HG03571 (cell line): Measurements from ENCODE around the gene FBXO27.
"Not testable (repeated sequence)": the region's sequence is repeated elsewhere in the genome, so short reads cannot be mapped to it uniquely, and the experiment has no call there.

Experiments used
- ATAC-seq: cut with Tn5 transposase; IDR thresholded peaks from one replicate; pipeline ENCODE4 v1.9.1; 2021; ENCODE audit not compliant: unreplicated experiment

Gene FBXO27

DNA sequence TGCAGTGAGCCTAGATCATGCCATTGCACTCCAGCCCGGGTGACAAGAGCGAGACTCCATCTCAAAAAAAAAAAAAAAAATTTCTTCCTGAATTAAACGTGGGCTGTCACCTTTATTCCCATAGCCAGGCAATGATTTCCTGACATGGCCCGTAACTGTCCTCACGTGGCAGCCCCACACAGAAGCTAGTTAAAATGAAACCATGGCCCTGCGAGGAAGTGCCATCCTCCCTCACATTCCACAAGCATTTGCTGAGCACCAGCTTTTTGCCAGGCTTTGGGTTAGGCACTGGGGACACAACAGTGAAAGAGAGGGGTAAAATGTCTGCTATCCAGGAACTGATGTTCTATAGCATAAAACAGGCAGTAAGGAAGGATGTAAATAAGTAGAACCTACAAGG, 13.2 kb upstream of the FBXO27 start:
- no peak for ATAC-seq

GRCh38 chr19:39038098-39038497, 5.7 kb upstream of the FBXO27 start:
- no peak for ATAC-seq

- no peak for ATAC-seq
Observed at GRCh38 chr19:39037194-39037593, 4.8 kb upstream of the FBXO27 start.

- ATAC-seq = no peak
Observed at GRCh38 chr19:39036581-39036980, 4.2 kb upstream of the FBXO27 start.

DNA sequence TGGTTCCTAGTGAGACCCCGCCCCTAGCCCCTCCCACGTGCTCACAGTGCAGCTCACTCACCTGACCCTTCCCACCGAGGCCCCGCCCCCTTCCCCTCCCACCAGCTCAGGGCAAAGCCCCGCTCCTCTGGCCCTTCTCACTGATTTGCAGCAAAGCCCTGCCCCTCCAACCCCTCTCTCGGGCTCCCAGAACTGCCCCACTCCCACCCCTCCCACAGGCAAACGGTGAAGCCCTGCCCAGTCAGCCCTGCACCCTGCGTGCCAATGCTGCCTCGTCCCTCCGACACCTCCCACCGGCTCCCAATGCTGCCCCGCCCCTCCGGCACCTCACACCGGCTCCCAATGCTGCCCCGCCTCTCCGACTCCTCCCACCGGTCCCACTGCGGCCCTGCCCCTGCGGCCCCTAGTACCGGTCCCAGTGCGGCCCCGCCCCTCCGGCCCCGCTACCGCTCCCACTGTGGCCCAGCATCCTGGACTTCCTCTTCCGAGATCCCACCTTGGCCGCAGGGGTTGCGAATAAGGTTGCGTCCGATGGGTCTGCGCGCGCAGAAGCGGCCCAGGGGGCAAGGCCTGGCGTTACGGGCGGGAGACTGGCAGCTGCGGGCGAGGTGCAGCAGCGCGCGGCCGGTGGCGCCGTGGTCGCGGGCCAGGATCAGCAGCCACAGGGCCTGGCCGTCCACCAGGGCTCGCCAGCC, 834 bp downstream of the FBXO27 start:
- no peak for ATAC-seq

DNA sequence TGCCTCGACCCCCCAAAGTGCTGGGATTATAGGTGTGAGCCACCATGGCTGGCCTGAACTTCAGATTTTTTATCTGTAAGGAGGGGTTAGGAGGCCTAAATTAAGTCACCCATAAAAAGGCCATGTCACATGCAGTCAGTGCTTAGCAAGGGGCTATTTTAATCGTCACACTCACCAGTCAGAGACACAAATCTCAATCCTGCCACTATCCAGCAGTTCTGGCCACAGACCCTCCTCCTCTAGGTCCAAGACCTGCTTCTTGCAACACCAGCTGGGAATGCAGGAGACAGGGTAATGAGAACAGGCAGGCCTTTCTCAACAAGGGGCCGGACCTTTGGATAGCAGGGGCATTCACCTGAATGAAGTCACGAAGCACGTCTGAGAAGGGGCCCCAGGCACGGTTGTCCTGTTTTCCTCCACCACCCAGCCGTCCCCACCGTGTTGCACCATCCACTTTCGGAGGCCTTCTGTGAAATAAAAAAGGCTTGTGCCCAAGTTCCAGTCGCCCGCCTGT, 1.4 kb downstream of the FBXO27 start:
- no peak for ATAC-seq

DNA sequence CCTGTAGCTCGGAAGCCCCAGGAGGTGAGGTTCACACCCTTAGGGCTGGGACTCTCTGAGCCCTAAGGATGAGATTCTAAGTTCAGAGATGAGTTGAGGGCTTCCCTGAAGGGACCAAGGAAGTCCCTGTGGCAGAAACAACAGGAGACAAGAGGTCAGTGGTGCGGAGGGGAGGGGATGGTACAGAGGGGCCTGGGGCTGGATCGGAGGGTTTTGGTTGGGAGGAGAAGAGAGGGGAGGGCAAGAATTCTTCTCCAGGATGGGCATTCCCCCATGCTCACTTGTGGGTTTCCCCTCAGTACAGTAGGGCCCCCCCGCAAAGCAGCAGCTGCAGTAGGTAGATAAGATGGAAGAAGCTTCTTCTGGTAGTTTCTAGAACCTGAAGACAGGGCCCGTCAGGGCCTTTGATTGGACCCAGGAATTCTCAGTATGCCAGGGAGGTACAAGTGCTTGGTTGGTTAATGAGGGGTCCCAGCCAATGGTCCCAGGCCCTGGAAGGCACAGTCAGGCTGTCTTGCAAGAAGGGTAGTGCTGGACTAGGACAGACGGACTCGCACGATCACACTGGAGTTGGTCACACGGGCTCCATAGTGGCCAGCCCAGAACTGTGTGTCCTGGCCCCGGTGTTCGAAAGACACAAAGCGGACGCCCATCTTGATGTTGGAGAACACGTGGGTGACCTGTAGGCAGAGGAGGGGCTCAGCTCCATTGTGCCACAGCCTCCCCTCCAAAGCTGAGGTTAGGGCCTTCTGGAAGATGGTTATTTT, 7.3 kb downstream of the FBXO27 start:
- ATAC-seq = no peak

GRCh38 chr19:39021063-39021462, 11.3 kb downstream of the FBXO27 start:
- ATAC-seq = no peak

DNA sequence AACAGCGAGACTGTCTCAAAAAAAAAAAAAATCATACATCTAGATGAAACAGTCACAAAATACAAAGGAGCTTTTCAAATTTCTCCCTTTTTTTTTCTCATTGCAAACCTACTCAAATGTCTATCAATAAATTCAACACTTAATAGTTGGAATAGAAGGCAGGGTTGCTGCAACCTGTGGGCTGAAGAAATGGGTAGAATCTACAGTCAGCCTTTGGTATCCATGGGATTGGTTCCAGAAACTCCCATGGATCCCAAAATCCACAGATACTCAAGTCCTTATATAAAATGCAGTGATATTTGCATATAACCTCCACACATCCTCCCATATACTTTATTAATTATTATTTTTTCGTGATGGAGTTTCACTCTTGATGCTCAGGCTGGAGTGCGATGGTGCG, 14.7 kb downstream of the FBXO27 start:
- ATAC-seq = no peak

DNA sequence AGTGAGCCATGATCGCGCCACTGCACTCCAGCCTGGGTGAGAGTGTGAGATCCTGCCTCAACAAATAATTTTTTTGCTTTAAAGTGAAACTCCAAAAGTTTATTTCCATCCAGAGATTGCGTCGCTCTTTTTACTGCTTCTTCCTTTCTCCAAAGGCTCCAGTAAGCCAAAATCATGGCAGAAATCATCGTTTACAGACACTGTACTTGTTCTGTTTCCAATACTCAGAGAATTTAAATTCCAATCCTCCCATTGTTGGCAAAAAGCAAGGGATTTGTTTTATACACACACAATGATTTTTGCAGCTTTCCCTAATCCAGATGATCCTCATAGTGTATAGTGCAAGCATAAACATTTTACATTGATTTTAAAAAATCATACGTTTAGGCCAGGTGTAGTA, 15.3 kb downstream of the FBXO27 start:
- ATAC-seq = no peak

- ATAC-seq = no peak
Observed at GRCh38 chr19:39014037-39014436, 18.3 kb downstream of the FBXO27 start.

DNA sequence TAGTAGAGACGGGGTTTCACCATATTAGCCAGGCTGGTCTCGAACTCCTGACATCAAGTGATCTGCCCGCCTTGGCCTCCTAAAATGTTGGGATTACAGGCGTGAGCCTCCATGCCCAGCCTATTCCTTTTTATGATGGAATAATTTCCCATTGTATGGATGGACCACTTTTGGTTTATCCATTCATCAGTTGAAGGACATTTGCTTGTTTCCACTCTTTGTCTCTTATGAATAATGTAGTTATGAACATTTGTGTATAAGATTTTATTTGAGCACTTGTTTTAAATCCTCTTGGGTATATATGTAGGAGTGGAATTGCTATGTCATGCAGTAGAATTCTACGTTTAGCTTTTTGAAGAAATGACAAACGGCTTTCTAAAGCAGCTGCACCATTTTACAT, 23.3 kb downstream of the FBXO27 start:
- no peak for ATAC-seq

DNA sequence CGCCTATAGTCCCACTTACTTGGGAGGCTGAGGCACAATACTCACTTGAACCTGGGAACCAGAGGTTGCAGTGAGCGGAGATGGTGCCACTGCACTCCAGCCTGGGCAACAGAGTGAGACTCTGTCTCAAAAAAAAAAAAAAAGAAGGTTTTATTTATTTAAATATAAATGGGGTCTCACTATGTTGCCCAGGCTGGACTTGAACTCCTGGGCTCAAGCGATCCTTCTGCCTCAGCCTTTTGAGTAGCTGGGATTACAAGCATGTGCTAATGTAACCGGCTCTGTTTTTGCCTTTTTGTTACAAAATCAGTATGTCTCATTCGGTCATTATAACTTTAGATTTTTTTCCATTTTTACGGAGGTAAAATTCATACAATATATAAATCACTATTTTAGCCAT, 24.2 kb downstream of the FBXO27 start:
- ATAC-seq = no peak

GRCh38 chr19:39007096-39007495, 25.3 kb downstream of the FBXO27 start:
- ATAC-seq = no peak

DNA sequence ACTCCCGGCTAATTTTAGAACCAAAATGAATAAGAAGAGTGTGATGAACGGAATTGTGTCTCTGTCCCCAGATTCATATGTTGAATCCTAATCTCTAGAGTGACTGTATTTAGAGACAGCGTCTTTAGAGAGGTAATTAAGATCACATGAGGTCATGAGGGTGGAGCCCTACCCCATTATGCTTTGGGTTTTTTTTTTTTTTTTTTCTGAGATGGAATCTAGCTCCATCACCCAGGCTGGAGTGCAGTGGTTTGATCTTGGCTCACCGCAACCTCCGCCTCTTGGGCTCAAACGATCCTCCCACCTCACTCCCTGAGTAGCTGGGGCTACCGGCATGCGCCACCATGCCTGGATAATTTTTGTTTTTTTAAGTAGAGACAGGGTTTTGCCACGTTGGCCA, 27.9 kb downstream of the FBXO27 start:
- no peak for ATAC-seq

GRCh38 chr19:39003796-39004195, 28.6 kb downstream of the FBXO27 start:
- ATAC-seq = no peak

DNA sequence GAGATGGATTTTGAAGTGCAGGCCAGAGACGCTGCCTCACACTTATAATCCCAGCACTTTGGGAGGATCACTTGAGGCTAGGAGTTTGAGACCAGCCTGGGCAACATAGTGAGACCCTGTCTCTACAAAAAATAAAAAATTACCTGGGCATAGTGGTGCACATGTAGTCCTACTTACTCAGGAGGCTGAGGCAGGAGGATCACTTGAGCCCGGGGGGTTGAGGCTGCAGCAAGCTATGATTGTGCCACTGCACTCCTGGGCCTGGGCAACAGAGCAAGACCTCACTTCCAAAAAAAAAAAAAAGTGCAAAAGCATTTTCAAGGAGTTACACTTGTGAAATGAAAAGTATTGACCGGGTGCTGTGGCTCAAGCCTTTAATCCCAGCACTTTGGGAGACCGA, 29.2 kb downstream of the FBXO27 start:
- ATAC-seq = no peak

DNA sequence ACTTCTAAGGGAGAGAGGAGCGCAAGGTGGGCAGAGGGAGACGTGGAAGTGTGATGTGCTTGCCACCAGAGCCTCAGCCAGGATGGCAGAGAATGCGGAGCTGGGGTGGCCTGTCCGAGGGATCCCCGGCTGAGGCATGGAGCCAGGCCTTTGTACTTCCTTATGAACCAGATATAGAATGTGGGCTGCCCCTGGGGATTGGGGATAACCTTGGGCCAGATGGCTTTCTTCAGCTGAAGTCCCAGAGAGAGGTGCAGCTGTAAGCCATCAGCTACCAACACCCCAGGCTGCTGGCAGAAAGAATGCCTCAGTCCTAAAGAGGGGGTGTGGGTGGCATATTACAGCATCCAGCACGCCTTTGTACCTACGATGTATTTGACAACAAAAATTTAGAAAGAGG, 31.3 kb downstream of the FBXO27 start:
- no peak for ATAC-seq

DNA sequence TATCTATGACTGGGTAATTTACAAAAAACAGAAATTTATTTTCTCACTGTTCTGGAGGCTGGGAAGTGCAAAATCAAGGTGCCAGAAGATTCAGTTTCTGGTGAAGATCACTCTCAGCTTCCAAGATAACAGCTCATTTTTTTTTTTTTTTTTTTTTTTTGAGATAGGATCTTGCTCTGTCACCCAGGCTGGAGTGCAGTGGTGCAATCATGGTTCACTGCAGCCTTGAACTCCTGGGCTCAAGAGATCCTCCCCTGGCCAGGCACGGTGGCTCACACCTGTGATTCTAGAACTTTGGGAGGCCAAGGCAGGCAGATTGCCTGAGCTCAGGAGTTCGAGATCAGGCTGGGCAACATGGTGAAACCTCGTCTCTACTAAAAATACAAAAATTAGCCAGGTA, 34.8 kb downstream of the FBXO27 start:
- not testable (repeated sequence) for ATAC-seq

DNA sequence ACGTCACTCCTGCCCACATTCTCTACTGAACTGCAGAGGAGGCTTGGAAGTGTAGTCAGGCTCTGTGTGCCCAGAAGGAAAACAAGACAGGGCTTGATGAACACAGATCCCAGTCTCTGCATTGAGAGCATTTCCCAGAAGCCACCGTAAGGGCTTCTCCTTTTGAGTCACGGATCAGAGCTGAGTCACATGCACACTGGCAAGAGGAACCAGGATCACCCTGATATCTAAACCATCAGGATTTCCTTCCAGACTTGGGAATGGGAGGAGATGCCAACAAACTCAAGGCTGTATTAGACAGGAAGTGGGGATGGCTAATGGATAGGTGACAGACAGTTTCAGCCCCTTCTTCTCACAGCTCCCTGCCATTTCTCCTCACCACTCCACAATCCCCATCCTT, 39.1 kb downstream of the FBXO27 start:
- ATAC-seq = no peak

GRCh38 chr19:38990949-38991697, 41.2 kb downstream of the FBXO27 start:
- no peak for ATAC-seq

GRCh38 chr19:38989614-38990013, 42.7 kb downstream of the FBXO27 start:
- ATAC-seq = not testable (repeated sequence)
